Medulla oblongata (tissue), 1 donor: ENCODE data around the gene POC1A.
"Not testable (repeated sequence)": the region's sequence is repeated elsewhere in the genome, so short reads cannot be mapped to it uniquely, and the experiment has no call there.

Source experiments
- DNase-seq: peaks from one replicate; pipeline ENCODE4 v3.0.0-alpha.2; 2015; ENCODE audit errors: extremely low spot score

POC1A gene

DNA sequence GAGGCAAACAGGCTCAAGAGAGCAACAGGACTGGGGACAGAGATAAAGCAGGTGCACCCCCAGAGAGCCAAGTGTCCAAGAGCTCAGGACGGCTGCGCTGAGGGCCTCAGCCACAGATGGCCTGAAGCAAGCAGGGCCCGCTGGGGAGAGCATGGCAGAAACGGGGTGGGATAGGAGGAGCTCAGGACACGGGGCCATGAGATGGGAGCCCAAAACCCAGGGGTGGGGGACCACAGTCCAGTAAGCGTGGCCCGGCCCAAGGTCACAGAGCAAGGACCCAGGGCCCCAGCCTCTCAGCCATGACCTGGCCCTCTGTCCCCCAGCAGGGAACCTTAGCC lies 107.4 kb downstream of the POC1A start:
- no peak for DNase-seq

- DNase-seq: no peak
Observed at GRCh38 chr3:52046186-52046901, 107.9 kb downstream of the POC1A start.

GRCh38 chr3:52044869-52045619 lies 109.2 kb downstream of the POC1A start:
- no peak for DNase-seq

DNA sequence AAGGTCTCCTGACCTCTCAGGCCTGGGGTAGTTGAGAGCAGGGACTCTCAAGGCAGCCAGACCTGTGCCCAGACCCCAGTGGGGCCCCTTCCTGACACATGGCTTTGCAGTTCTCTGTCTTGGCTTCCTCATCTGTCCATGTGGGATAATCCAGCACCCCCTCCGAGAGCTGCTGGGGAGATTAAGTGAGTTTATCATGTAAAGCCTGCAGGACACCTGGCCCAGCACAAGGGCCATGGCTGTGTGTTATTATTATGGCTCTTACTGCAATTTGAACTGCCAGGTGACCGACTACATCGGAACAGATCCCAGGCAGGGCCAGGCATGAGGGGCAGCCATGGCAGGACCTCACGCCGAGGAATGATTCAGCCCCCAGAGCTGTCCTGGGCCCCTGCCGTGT lies 110.5 kb downstream of the POC1A start:
- DNase-seq: no peak

DNA sequence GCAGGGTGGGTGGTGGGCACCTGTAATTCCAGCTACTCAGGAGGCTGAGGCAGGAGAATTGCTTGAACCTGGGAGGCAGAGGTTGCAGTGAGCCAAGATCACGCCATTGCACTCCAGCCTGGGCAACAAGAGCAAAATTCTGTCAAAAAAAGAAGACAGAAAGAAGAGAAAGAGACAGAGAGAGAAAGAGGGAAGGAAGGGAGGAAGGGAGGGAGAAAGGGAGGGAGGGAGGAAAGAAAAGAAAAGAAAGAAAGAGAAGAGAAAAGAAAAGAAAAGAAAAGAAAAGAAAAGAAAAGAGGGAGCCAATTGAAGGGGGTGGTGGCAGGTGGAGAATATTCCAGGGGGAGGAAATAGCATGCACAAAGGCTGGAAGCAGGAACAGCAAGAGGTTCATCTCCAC lies 111.2 kb downstream of the POC1A start:
- DNase-seq: not testable (repeated sequence)

DNA sequence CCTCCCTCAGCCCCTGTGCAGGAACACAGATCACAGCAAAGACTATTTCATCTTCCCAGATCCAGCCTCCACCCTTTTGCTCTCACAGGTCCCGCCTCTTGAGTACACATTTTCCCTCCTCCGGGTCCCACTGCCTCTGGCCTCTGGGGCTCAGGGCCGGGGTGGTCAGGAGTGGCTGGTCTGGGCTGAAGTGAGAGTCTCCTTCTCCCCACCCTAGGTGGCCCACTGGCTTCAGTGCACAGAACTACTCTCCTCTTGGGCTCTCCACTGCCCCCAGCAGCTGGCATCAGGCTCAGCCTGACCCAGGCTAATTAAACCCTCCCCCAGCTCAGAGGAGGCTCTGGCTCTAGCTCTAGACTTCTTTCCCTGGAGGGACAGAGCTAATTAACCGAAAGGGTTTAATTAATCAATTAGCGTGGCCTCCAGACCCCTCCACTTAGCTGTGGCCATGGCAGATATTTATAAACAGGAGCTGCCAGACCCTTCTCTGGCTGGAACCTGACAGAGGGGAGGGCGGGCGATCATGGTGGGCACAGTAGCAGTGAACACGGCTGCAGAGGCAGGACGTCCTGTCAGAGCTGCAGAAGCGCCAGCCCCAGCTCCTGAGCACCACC lies 113.0 kb downstream of the POC1A start:
- peak; percentile 88 for DNase-seq

- no peak for DNase-seq
Observed at GRCh38 chr3:52040600-52040999, 113.6 kb downstream of the POC1A start.

GRCh38 chr3:52039846-52040245 lies 114.4 kb downstream of the POC1A start:
- peak; percentile 99 for DNase-seq

DNA sequence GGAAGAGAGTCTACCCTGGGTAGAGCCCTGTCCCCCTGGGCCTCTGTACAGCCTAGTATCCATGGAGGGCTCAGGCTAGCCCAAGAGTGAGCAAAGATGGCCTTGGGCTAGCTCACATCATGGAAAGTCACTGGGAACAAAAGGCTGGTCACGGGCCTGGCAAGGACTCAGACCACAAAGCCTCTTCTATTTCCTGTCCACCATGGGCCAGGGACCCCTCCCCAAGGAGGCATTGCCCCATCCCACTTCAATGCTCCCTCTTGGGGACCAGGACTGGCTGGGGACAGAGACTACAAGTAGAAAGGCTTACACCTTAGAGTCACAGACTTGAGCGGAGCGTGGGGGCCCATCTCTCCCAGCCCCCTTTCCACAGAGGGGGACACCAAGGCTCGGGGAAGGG lies 114.8 kb downstream of the POC1A start:
- peak; percentile 59 for DNase-seq

- DNase-seq: no peak
Observed at GRCh38 chr3:52038227-52038626, 116.0 kb downstream of the POC1A start.

GRCh38 chr3:52037291-52037690 lies 116.9 kb downstream of the POC1A start:
- DNase-seq: no peak

- no peak for DNase-seq
Observed at GRCh38 chr3:52036829-52037228, 117.4 kb downstream of the POC1A start.

DNA sequence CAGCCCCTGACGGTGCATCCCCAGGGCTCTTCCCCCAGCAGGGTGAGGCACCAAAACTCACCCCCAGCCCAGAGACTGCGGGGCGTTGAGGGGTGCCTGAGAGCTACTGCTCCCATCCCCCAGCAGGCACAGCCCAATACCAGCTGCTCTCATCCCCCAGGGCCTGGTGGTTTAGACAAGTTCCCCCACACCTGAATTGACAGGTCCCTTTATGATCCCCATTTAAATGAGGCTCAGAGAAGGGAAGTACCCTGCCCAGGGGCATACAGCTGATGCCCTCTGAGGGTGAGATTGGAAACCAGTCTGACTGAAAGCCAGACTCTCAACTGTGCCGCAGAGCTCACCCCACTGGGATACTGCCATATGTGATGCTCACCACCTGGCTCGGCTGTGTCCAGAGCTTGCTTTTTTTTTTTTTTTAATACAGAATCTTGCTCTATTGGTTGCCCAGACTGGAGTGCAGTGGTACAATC lies 118.0 kb downstream of the POC1A start:
- DNase-seq: no peak

DNA sequence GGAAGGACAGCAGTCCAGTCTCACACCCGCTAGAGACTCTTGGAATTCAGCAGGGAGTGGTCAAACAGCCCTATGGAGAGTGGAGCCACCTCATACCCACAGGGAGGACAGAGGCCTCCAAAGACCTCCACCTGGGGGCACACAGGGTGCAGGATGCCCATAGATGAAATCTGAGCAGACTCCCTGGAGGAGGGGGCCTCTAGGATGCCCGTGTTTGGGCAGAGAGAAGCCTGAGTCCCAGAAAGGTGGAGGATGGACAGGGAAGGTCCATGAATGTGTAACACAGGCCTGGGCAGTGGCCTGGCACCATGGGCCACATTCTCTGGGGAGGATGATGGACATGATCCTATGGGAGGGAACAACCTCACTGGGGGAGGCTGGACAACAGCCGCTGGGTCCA lies 119.6 kb downstream of the POC1A start:
- DNase-seq: no peak

DNA sequence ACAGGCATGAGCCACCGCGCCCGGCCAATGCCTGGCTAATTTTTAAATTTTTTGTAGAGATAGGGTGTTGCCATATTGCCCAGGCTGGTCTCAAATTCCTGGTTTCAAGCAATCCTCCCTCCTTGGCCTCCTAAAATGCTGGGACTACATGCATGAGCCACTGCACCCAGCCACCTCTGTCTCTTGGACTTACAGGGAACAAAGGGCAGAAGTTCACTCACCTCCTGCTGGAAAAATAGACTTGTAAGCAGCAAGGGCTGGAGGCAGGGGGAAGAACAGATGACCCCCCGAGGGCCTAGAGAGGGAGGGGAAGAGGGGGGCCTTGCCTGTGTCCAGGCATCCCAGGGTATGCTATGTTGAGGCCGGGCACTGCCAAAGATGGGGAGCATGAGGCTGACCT lies 120.0 kb downstream of the POC1A start:
- no peak for DNase-seq

DNA sequence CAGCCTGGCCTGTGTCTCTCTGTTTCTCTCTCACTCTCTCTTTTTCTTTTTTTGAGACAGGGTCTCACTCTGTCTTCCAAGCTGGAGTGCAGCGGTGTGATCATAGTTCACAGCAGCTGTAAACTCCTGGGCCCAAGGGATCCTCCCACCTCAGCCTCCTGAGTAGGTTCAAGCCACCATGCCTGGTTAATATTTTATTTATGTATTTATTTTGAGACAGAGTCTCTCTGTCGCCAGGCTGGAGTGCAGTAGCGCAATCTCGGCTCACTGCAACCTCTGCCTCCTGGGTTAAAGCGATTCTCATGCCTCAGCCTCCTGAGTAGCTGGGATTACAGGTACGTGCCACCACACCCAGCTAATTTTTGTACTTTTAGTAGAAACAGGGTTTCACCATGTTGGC lies 120.5 kb downstream of the POC1A start:
- not testable (repeated sequence) for DNase-seq

GRCh38 chr3:52032702-52033408 lies 121.4 kb downstream of the POC1A start:
- DNase-seq: no peak

- DNase-seq: no peak
Observed at GRCh38 chr3:52031896-52032295, 122.3 kb downstream of the POC1A start.

DNA sequence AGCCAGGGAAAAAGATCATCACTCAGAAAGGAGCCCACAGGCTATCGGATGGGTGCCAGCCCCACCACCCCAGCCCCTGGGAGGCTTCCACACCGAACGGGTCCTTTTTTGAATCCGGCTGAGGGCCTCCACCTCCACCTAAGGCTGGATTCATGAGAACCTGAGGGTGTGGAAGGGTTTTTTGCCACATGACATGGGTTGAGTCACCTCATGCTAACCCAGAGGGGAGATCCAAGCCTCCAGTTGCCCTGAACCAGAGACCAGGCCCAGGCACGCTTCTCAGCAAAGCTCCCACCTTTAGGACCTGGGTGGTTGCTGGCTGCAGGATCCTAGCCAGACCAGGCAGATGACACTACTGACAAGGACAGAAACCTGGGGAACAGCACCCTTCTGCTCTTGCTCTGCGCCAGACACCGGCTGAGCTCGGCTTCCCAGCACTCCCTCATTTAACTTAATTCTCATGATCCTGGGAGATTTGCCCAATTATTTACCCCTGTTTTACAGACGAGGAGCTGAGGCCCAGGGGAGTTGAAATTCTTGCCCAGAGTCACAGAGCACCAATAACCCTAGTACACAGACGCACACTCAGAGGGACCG lies 123.4 kb downstream of the POC1A start:
- DNase-seq: no peak

GRCh38 chr3:52029535-52029934 lies 124.7 kb downstream of the POC1A start:
- no peak for DNase-seq

- no peak for DNase-seq
Observed at GRCh38 chr3:52029053-52029452, 125.2 kb downstream of the POC1A start.

DNA sequence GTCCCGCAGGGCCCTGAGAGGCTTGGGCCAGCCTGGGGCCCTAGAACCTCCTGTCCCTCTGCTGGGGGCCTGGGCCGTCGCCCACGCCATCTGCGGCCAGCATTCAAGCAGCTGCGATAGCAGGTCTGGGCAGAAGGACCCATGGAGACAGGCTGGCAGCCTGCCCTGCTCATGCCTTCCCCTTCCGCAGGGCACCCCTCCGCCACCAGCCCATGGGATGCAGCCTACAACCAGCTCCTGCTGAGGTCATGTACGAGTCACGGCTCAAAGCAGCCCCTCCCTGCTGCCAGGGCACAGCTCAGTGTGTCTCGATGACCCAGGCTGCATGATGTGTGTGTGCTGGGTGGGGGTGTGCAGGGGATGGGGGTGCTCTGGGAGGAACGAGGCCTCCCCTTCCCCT lies 125.7 kb downstream of the POC1A start:
- DNase-seq: peak; percentile 70
